Spleen (tissue), 11 donors: ENCODE data around the gene CD163L1. TPM values are rescaled to one million over a fixed set of nuclear protein-coding genes. Genes with fewer than 3 reads are reported as not detected.

Source experiments
- DNase-seq: peaks from one replicate; pipeline ENCODE4 v3.0.0-alpha.2; 2020
- H3K27ac ChIP-seq, 8 donors: fragments of 200-600 bp; sonication (generic) in 7 of 8; 1 replicate in 4 of 8; 2 replicates in 4 of 8; pipeline versions ENCODE4 v1.5.0 to v1.8.0; 2016 to 2021; ENCODE audit warnings: inconsistent platforms in 4 of 8, mild to moderate bottlenecking in 4 of 8, moderate library complexity in 1 of 8
- H3K27me3 ChIP-seq, 7 donors: fragments of 200-600 bp; sonication (generic) in 6 of 7; replicated peaks in 1 of 7; 1 replicate in 4 of 7; 2 replicates in 3 of 7; pipeline versions ENCODE4 v1.5.0 to v1.8.0; 2016 to 2021; ENCODE audit warnings: inconsistent platforms in 3 of 7, mild to moderate bottlenecking in 1 of 7
- H3K36me3 ChIP-seq, 6 donors: fragments of 200-600 bp; sonication (generic) in 5 of 6; 1 replicate in 4 of 6; 2 replicates in 2 of 6; pipeline versions ENCODE4 v1.5.0 to v1.8.0; 2016 to 2021; ENCODE audit warnings: inconsistent platforms in 2 of 6
- H3K4me1 ChIP-seq, 6 donors: fragments of 200-600 bp; sonication (generic) in 5 of 6; 1 replicate in 3 of 6; 2 replicates in 3 of 6; pipeline versions ENCODE4 v1.5.0 to v1.8.0; 2016 to 2021; ENCODE audit warnings: inconsistent platforms in 3 of 6
- H3K4me3 ChIP-seq, 8 donors: fragments of 200-600 bp; sonication (generic) in 7 of 8; 1 replicate in 4 of 8; 2 replicates in 4 of 8; pipeline versions ENCODE4 v1.5.0 to v1.8.0; 2016 to 2021; ENCODE audit warnings: inconsistent platforms in 4 of 8, mild to moderate bottlenecking in 4 of 8, moderate library complexity in 2 of 8
- H3K9me3 ChIP-seq, 8 donors: fragments of 200-600 bp; sonication (generic) in 7 of 8; 1 replicate in 4 of 8; 2 replicates in 4 of 8; pipeline versions ENCODE4 v1.5.0 to v1.8.0; 2016 to 2021; ENCODE audit warnings: inconsistent platforms in 4 of 8
- POLR2A ChIP-seq, 3 donors: fragments of 450-650 bp; IDR thresholded peaks; one replicate each; pipeline ENCODE4 v1.5.1; 2017; ENCODE audit warnings: antibody characterized with exemption in 3 of 3, mild to moderate bottlenecking in 1 of 3
- POLR2AphosphoS5 ChIP-seq, 3 donors: sonication (generic); formaldehyde crosslinking; IDR thresholded peaks; one replicate each; pipeline ENCODE4 v1.5.1; 2017; ENCODE audit warnings: antibody characterized with exemption in 3 of 3
- WGBS, 5 donors: extraction: QIAGEN DNeasy Blood & Tissue Kit in 3 of 5; methylation state at CpG; one replicate each; pipeline versions ENCODE4 v1.1.5 to v1.1.7; 2013 to 2018; 5-methylcytosine and 5-hydroxymethylcytosine counted together
- intact Hi-C: fragments of 100-400 bp; cut with DNase I; formaldehyde crosslinking; loops from one replicate; pipeline ENCODE4 v1.15.0; 2023; ENCODE audit warnings: low total_unique reads
- polyA plus RNA-seq, 3 donors: library from polyadenylated mRNA; stranded (reverse); fragments of 200-250 nt; gene quantifications; one replicate each; pipeline ENCODE4 v1.2.1, GENCODE V29; 2013
- total RNA-seq, 7 donors: library from RNA; depleted of rRNA in 3 of 7; stranded (reverse); fragments of >200 nt in 3 of 7; fragmentation: NEBNext Ultra II Directional in 4 of 7; extraction: Animal tissue kit (Norgen Biotek cat#: 25700) in 4 of 7; gene quantifications; one replicate each; pipeline versions ENCODE4 v1.1.0 to v1.2.1, GENCODE V29; 2016 to 2021
- TF ChIP-seq, protein P1 (sequence below), 11 experiments: fragments of 200-600 bp in 7 of 11; fragments of 450-650 bp in 4 of 11; sonication (generic) in 4 of 11; IDR thresholded peaks in 8 of 11; conservative IDR thresholded peaks in 3 of 11; 1 replicate in 7 of 11; 2 replicates in 4 of 11; pipeline versions ENCODE4 v1.4.0 to v1.8.0; 2016 to 2021; ENCODE audit warnings: antibody characterized with exemption in 11 of 11, inconsistent platforms in 4 of 11, mild to moderate bottlenecking in 1 of 11
- donor health status: healthy with polysubstance abuse.
- donor health status: DM: no; HTN: no; CAD: no; lungs with moderate emphysema.
- donor health status: DM: no; HTN: no; CAD: no.
- donor health status: Bipolar disorder and iron deficiency.
- donor health status: healthy.
- donor health status: DM: no; HTN: no; CAD: no.
- donor health status: DM: yes; HTN: yes; CAD: no.

The CD163L1 gene
- total and polyA plus RNA-seq, 10 donors = 11.7 to 192 (median 79.6) TPM

DNA sequence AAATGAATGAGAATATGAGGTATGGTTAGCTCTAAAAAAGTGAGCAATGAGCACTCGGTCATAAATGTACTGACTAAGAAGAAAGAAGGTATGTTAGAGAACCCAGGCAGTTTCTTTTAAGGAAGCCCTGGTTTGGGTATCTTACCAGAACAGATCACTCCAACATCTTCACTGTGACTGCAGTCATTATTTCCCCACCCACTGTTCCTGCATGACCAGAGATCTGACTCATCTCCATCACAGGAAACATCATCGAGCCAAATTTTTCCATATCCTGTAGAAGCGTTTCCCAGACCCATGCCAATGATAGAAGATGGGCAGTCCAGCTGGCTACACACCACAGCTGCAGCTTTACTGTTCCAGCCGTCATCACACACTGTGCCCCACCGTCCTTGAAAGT is 48.0 kb downstream of the CD163L1 start:
- no peak for TF ChIP-seq POLR2A (IDR thresholded peaks at IDR 0.05)
- TF ChIP-seq, protein P1, sequence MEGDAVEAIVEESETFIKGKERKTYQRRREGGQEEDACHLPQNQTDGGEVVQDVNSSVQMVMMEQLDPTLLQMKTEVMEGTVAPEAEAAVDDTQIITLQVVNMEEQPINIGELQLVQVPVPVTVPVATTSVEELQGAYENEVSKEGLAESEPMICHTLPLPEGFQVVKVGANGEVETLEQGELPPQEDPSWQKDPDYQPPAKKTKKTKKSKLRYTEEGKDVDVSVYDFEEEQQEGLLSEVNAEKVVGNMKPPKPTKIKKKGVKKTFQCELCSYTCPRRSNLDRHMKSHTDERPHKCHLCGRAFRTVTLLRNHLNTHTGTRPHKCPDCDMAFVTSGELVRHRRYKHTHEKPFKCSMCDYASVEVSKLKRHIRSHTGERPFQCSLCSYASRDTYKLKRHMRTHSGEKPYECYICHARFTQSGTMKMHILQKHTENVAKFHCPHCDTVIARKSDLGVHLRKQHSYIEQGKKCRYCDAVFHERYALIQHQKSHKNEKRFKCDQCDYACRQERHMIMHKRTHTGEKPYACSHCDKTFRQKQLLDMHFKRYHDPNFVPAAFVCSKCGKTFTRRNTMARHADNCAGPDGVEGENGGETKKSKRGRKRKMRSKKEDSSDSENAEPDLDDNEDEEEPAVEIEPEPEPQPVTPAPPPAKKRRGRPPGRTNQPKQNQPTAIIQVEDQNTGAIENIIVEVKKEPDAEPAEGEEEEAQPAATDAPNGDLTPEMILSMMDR (IDR thresholded peaks at IDR 0.05 in 8 of 11, conservative IDR thresholded peaks at IDR 0.05 in 3 of 11) = no peak
- no peak for TF ChIP-seq POLR2AphosphoS5 (IDR thresholded peaks at IDR 0.05)
- WGBS, 5 donors = 71 to 86% (median 77%) methylated on average over 5 of the region's 5 CpGs

DNA sequence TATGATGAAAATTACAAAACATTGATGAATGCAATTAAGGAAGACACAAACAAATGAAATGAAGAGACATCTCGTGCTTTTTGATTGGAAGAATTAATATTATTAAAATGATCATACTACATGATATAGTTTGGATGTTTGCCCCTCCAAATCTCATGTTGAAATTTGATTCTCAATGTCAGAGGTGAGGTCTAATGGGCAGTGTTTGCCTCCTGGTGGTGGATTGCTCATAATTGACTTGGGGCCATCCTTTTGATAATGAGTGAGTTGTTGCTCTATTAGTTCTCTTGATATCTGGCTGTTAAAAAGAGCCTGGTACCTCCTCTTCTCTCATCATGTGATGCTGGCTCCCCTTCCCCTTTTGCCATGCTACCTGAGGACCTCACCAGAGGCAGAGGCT is 56.7 kb downstream of the CD163L1 start:
- TF ChIP-seq, protein P1 (IDR thresholded peaks at IDR 0.05 in 8 of 11, conservative IDR thresholded peaks at IDR 0.05 in 3 of 11) = no peak
- intact Hi-C loops = no loop called here
- Histone ChIP-seq H3K9me3 (peaks cover 0 to 32% (median 24%) of the 10 kb centered on the region in 8 donors), H3K4me1 (no peaks in the 10 kb centered on the region), H3K36me3 (no peaks in the 10 kb centered on the region), H3K27ac (no peak overlapping the region), H3K4me3 (no peak overlapping the region), H3K27me3 (peaks cover 0 to 11% (median 0%) of the 10 kb centered on the region in 7 donors)
- no peak for DNase-seq
- whole genome bisulfite sequencing, 5 donors = 58 to 88% (median 77%) methylated on average over 1 of the region's 1 CpG

More for the DNA sequence above, 48.0 kb downstream of the CD163L1 start:
- Histone ChIP-seq H3K9me3 (peaks cover 0 to 8% (median 3%) of the 10 kb centered on the region in 8 donors), H3K27me3 (no peaks in the 10 kb centered on the region), H3K4me1 (no peaks in the 10 kb centered on the region), H3K36me3 (no peaks in the 10 kb centered on the region), H3K4me3 (no peak overlapping the region), H3K27ac (no peak overlapping the region)
- DNase-seq = no peak
- intact Hi-C loops = no loop called here

DNA sequence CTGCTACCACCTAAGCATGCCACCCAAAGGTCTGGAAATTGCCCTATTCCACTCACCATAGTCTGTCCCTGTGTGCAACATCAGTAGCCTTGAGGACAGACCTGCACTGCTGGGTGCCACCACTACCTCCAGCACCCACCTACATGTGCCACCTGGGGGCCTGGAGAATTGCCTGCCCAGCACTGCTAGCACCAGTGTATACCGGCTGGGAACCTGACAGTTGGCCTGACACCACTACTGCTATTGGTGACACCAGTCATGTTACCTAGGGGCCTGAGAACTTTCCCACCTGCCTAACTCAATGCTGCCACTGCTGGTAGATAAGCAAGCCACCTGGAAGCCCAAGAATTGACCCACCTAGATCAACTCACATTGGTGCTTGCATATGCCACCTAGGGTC is 60.8 kb downstream of the CD163L1 start:
- Histone ChIP-seq H3K9me3 (peaks cover 0 to 30% (median 24%) of the 10 kb centered on the region in 8 donors), H3K4me3 (no peak overlapping the region), H3K4me1 (no peaks in the 10 kb centered on the region), H3K27me3 (peaks cover 0 to 23% (median 0%) of the 10 kb centered on the region in 7 donors), H3K36me3 (no peaks in the 10 kb centered on the region), H3K27ac (no peak overlapping the region)
- 67 to 96% (median 94%) methylated on average over 1 of the region's 1 CpG; no CpG with 5 or more reads in 1 of the 5 donors for WGBS, 5 donors
- intact Hi-C loops = no loop called here
- DNase-seq = no peak
- TF ChIP-seq POLR2AphosphoS5 (IDR thresholded peaks at IDR 0.05) (no peak), POLR2A (IDR thresholded peaks at IDR 0.05) (no peak)
- TF ChIP-seq, protein P1 (IDR thresholded peaks at IDR 0.05 in 8 of 11, conservative IDR thresholded peaks at IDR 0.05 in 3 of 11) = no peak

DNA sequence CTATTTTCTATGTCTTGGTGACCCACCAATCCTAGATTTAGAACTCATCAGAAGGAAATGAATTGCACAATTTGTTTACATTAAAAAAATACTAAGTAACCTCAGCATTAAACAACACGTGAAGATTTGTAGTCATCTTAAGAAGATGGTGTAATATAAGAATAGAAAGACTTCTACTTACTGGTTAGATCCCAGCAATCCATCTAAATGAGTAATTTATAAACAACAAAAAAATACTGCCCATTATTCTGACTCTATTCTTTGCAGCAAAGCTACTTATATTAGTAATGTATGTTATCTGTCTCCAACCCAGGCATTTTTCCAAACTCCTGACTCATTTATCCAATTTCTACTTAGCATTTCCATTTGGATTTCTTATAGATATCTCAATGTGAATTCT is 67.8 kb downstream of the CD163L1 start:
- H3K4me1 ChIP-seq = no peaks in the 10 kb centered on the region
- no peaks in the 10 kb centered on the region for H3K36me3 ChIP-seq
- intact Hi-C loops = no loop called here
- TF ChIP-seq POLR2A (IDR thresholded peaks at IDR 0.05) (no peak), POLR2AphosphoS5 (IDR thresholded peaks at IDR 0.05) (no peak)
- TF ChIP-seq, protein P1 (IDR thresholded peaks at IDR 0.05 in 8 of 11, conservative IDR thresholded peaks at IDR 0.05 in 3 of 11) = no peak
- WGBS, 5 donors = 41 to 80% (median 58%) methylated on average over 1 of the region's 1 CpG
- no peak for DNase-seq
- no peaks in the 10 kb centered on the region for H3K9me3 ChIP-seq
- H3K27me3 ChIP-seq = peaks cover 0 to 36% (median 0%) of the 10 kb centered on the region in 7 donors
- H3K4me3 ChIP-seq = no peak overlapping the region
- H3K27ac ChIP-seq = no peak overlapping the region
